CD1c-positive myeloid dendritic cell (primary cell): ENCODE results near the gene CD274.
"Not testable (repeated sequence)": the region's sequence is repeated elsewhere in the genome, so short reads cannot be mapped to it uniquely, and the experiment has no call there.

Experiments
- DNase-seq: peaks from one replicate; pipeline ENCODE4 v3.0.0-alpha.2; 2016; ENCODE audit errors: extremely low spot score

CD274 gene

DNA sequence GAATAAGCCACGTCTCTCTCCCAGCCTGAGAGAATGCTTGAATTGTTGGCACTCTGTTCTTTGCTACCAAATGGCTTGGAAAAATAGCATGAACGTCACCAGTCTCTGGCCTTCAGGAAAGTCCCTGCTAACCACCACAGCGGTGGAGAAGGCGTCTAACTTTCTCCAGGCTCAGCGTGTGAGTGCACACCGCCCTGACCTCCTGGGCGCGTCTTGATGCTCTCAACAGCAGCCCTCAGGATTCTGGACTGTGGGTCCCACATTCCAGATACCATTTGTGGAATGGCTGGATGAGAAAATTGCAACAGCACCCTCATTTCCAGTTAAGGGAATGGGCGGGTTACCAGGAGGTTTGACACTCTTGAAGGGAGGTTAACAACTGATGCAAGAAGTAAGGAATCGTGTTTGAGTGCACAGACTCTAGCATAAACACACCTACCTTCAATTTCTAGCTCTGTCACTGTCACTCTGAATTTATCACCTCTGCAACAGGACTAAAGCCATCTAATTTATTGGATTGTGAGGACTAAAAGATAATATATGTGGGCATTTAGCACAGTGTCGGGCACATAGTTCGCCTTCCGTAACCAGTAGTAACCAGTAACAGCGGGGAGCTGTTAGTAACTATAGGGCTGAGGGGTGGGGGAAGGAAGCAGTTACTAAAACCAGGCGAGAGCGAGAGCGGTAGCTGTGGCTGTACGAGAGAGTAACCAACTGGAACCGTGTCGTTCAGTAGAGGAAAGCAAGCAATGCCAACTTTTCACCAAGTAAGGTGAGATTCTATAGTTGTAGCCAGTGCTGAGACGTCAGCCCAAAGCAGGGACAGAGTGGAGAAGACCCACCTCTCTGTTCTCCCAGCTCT is 11.8 kb upstream of the CD274 start:
- DNase-seq, result peak; percentile 35

- DNase-seq, result no peak
Measured at GRCh38 chr9:5440426-5440825, 9.9 kb upstream of the CD274 start.

DNA sequence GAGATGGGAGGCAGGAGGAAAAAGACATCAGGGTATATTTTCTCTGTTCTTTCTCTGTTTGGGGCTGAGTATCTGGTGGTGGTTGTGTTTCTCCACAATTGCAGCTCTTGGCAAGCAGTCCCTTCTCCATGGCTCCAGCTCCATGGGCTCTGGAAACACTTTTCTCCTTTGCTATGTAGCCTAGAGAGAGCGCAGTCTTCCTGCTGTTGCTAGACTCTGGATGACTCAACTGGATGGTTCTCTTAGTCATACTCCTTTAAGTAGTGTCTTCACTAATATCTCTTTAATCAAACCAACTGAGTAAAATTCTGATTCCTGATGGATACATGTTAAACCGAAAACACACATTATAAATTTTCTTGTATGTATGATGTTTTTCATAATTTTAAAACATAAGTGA is 9.3 kb upstream of the CD274 start:
- DNase-seq, result no peak

DNA sequence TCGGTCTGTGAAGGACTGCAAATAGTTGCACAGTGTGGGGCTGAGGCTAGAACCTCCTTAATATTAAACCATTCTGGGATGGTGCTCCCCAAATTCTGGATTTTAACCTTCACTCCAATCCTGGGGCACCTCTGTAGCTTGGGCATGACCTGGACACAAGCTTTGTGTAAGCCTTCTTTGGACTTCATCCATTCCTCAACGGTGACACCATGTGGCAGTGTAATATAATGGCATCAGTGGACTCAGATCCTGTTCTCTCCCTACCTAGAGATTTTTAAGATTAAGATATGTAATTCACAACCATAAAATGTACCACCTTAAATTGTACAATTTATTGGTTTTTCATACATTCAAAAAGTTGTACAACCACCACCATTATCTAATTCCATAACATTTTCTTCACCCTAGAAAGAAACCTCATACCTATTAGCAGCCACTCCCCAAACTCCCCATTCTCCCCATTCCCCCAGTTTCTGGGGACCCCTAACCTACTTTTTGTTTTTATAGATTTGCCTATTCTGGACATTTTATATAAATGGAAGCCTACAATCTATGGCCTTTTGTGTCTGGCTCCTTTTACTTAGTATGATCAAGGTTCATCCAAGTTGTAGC is 7.8 kb upstream of the CD274 start:
- DNase-seq, result peak; percentile 62

- no peak for DNase-seq
Measured at GRCh38 chr9:5443850-5444249, 6.5 kb upstream of the CD274 start.

DNA sequence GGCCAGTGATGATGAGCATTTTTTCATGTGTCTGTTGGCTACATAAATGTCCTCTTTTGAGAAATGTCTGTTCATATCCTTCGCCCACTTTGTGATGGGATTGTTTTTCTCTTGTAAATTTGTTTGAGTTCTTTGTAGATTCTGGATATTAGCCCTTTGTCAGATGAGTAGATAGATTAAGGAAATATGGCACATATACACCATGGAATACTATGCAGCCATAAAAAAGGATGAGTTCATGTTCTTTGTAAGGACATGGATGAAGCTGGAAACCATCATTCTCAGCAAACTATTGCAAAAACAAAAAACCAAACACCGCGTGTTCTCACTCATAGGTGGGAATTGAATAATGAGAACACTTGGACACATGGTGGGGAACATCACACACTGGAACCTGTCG is 5.2 kb upstream of the CD274 start:
- DNase-seq, result not testable (repeated sequence)

- peak; percentile 78 for DNase-seq
Measured at GRCh38 chr9:5445886-5446285, 4.5 kb upstream of the CD274 start.

DNA sequence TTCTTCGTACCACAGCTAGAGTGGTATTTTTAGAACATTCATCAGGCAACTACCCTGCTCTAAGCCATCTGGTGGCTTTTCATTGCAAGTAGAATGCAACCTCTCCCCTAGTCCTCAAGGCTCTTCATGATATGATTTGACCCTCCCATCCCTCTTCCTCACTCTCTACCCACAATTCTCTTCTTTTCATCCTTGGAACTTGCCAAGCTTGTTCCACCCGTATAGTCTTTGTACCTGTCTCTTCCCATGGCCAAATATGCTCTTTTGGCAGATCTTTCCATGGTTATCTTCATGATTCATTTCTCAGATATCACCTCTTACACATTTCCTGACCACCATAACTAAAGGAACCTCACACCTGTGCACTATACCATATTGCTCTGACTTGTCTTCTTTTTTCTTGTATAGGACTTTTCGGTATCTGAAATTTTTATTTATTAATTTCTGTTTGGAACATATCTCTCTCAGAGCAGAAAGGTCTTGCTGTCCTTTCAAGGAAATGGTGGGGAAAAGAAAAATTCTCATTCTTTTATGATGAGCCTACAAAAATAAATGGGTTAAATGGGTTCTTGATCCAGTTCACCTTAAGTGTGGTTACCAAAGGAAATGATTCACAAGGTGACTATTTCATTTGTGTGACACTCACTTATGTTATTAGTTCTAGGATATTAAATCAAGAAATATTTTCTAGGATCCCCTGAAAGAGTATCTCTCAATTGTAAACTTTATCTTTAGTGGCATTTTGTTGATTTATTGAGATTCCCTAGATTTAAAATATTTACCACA is 3.7 kb upstream of the CD274 start:
- DNase-seq, result no peak

- no peak for DNase-seq
Measured at GRCh38 chr9:5447337-5447736, 3.0 kb upstream of the CD274 start.

- no peak for DNase-seq
Measured at GRCh38 chr9:5448016-5448415, 2.3 kb upstream of the CD274 start.

DNA sequence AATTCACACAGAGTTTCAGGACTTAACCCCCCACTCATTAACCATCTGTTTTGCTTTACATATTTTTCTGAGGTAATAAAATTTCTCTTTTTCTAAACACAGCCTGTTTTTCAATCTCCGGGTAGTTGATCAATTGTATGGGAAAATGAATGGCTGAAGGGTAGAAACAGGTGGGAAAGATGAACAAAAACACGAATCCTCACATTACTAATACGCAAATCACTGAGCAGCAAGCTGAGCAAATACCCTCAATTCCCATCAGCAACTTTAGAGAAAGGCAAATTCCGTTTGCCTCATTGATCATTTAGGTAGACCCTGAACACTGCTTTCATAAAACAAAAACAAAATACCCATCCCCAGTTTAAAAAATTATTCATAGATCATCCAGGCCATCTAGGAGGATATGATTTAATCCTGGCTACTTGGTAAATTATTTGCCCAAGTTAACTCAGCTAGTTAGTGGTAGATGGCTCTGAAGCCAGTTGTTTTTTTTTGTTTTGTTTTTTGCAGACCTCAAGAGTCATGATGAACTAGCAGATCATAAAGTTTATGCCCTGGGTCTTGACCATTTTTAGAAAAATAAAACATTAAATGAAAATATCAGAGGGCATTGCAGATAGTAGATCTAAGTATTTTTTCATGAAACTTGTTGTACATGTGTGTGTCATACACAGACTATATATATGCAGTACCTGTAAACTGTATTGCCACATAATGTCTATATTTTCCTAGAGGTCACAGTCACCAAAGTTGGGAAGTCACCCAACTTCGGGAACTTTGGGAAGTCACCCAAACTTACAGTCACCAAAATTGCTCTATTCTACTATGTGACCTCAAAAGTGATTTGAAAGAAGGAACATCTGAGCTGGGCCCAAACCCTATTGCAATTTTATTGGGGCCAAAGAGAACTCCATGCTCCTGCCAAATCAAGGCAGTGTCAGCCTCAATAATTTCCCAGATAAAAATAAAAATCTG is 1.6 kb upstream of the CD274 start:
- peak; percentile 37 for DNase-seq

DNA sequence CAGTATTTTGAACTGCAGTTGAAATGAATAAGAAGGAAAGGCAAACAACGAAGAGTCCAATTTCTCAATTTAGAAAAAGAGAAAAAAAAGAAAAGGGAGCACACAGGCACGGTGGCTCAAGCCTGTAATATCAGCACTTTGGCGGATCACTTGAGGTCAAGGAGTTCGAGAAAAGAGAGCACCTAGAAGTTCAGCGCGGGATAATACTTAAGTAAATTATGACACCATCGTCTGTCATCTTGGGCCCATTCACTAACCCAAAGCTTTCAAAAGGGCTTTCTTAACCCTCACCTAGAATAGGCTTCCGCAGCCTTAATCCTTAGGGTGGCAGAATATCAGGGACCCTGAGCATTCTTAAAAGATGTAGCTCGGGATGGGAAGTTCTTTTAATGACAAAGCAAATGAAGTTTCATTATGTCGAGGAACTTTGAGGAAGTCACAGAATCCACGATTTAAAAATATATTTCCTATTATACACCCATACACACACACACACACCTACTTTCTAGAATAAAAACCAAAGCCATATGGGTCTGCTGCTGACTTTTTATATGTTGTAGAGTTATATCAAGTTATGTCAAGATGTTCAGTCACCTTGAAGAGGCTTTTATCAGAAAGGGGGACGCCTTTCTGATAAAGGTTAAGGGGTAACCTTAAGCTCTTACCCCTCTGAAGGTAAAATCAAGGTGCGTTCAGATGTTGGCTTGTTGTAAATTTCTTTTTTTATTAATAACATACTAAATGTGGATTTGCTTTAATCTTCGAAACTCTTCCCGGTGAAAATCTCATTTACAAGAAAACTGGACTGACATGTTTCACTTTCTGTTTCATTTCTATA is 602 bp upstream of the CD274 start:
- peak; percentile 82 for DNase-seq

DNA sequence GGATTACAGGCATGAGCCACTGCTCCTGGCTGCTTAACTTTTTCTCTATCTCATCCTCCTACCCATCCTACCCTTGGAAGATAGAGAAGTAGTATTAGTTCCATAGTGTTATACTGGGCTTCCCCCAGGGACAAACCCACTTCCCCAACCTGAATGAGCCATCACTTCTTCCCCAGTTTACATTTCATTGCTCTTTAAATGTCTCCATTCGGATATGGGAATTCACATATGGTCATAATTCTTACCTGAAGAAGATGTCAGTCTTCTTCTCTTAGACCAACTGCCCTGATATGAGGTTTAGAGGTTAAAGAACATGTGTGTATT is 1.9 kb downstream of the CD274 start:
- DNase-seq, result peak; percentile 56

DNA sequence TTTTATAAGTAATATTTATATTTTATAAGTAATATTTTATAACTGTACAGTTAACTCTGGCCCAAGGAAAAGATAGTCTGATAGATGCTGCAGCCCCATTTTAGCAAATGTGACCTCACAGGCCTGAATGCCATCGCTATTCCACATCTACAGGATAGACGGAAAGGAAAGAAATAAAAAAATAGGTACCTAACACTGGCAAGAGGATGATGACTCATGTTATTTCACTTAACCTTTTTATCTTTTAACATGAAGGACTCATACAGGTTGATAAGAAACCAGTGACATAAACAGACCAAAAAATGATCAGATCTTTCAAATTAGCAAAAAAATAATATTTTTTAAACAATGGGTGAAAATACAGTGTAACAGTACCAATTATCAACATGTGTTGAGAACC is 2.7 kb downstream of the CD274 start:
- no peak for DNase-seq

GRCh38 chr9:5453673-5454072 is 3.3 kb downstream of the CD274 start:
- DNase-seq, result no peak

GRCh38 chr9:5455181-5455580 is 4.8 kb downstream of the CD274 start:
- peak; percentile 69 for DNase-seq

- DNase-seq, result peak; percentile 88
Measured at GRCh38 chr9:5459289-5459829, 9.0 kb downstream of the CD274 start.

DNA sequence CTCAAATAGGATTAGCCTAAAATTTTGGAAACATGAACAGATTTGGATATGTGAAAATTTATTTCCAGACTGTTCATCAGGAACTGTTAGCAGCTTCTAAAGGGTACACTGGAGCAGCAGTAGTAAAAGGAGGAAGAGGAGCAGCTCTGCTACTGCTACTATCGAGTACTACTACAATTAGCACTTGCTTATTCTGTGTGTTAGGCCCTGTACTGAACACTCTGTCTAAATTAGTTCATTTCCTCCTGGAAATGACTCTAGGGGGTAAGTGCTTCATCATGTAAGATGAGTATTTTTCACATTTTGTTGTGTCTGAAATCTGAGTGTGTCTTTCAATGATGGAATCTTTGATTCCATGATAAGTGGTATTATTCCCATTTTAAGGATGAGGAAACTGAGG is 9.8 kb downstream of the CD274 start:
- no peak for DNase-seq

DNA sequence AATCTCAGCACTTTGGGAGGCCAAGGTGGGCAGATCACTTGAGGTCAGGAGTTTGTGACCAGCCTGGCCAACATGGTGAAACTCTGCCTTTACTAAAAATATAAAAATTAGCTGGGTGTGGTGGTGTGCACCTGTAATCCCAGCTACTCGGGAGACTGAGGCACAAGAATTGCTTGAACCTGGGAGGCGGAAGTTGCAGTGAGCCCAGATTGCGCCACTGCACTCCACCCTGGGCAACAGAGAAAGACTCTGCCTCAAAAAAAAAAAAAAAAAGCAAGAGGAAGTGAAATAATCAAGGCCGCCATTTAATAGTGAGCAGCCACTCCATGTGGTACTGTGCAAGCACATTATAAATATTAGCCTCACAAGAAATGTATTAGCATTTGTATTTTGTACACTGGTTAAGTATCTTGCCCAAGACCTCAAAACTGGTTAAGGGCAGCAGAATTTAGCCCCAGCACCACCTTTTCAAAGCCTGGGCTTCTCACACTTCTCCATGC is 14.5 kb downstream of the CD274 start:
- peak; percentile 34 for DNase-seq

DNA sequence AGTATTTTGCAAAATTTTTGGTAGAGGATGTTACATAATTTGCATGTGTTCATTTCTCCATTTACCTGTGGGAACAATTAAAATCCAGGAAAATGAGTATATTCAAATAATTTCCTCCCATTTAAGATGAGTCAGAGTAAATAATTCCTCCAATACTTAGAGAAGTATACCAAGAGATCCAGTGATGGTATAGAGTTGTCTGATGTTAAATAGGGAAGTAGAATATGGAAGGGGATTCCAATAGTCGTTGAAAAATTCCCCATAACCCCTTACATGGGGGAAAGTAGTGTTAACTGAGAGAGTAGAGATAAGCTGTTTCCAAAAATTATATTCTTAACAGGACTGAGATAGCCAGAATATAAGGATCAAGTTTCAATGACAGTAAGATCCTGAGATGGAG is 15.7 kb downstream of the CD274 start:
- no peak for DNase-seq
